ENCODE results near the gene XRCC3. TPM values are rescaled to one million over a fixed set of nuclear protein-coding genes. Genes with fewer than 3 reads are reported as not detected.

XRCC3 gene
- total and polyA plus RNA-seq, 10 of the 15 experiments (the other 5 are each of a cell fraction or from before 2014, with no cell fraction given), result 0.37 to 52.0 (median 26.8) TPM

DNA sequence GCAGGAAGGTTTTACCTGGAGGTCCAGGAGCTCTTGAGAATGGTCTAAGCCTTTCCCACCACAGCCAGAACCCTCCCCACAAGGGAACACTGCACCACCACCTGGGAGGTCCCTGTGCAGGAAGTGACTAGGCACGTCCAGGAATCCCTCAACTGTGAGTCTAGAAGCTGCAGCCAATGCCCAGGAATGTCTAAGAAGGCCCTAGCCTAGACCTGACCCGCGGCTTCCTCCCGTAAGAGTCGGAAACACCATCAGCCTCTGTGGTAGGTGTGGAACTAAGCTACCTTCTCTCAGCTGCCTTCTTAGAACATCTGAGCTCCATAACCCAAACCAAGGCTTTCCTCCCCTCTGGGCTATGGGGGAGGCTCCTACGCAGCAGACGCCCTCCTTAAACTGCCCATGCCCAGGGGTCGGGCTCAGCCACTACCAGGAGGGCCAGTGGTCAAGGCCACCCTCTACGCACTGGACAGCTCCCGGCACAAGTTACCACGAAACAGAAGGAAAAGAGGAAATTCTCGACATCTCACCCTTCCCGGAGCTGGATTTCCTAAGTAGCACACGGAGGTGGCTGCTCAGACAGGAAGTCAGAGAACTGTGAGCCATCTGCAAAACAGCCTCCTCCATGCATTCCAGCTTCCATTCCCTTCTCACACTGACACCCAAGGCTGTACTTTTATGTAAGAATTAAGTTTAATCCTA is 25.9 kb upstream of the XRCC3 start:
- FAIRE-seq (no peak), ATAC-seq (no peak), DNase-seq (ENCODE audit: low read depth, low spot score) (no peak)
- Histone ChIP-seq H3K27me3 (replicated peaks in 1 of 2; ENCODE audit: control insufficient read depth in 2 of 2, insufficient read depth in 2 of 2, low read length in 1 of 2) (no peaks in the 10 kb centered on the region), H2AFZ (ENCODE audit: control insufficient read depth, low read depth, low read length) (no peak overlapping the region), H3K4me3 (no peak overlapping the region), H3K27ac (ENCODE audit: control insufficient read depth, insufficient read depth) (no peak overlapping the region), H3K4me1 (ENCODE audit: control insufficient read depth, insufficient read depth, low read length) (no peaks in the 10 kb centered on the region), H4K20me1 (ENCODE audit: control insufficient read depth, insufficient read depth) (no peaks in the 10 kb centered on the region), H3K79me2 (ENCODE audit: control insufficient read depth, insufficient read depth, low read length) (no peaks in the 10 kb centered on the region), H3K9me3 (replicated peaks; ENCODE audit: control insufficient read depth, insufficient read depth, low read length) (no peaks in the 10 kb centered on the region), H3K36me3 (ENCODE audit: control insufficient read depth in 2 of 2, insufficient read depth in 2 of 2, low read length in 1 of 2) (no peaks in the 10 kb centered on the region; a peak in 2 of 4 replicates), H3K9ac (ENCODE audit: control insufficient read depth, insufficient read depth, low read length) (no peak overlapping the region), H3K4me2 (ENCODE audit: control insufficient read depth, insufficient read depth) (no peak overlapping the region)
- CTCF ChIA-PET, result no interaction called here
- intact Hi-C loops (cut with micrococcal nuclease; ENCODE audit: unreplicated experiment), result no loop called here
- POLR2A ChIA-PET, result no interaction called here
- in situ Hi-C loops (cut with MboI), result no loop called here
- no TSS peak for BruUV-seq (replicated peaks)
- 85% methylated on average over 14 of the region's 14 CpGs for WGBS (ENCODE audit: insufficient coverage, insufficient replicate concordance, low lambda C conversion rate, missing lambda C conversion rate)
- SMC1A ChIA-PET (ENCODE audit: uncharacterized antibody, unreplicated experiment), result interaction anchor here (0.8 kb wide), 2 partner anchors 13 to 23 kb away, joined by 3 to 4 read pairs; no protein-coding TSS in a partner anchor
- TF ChIP-seq, protein P1, sequence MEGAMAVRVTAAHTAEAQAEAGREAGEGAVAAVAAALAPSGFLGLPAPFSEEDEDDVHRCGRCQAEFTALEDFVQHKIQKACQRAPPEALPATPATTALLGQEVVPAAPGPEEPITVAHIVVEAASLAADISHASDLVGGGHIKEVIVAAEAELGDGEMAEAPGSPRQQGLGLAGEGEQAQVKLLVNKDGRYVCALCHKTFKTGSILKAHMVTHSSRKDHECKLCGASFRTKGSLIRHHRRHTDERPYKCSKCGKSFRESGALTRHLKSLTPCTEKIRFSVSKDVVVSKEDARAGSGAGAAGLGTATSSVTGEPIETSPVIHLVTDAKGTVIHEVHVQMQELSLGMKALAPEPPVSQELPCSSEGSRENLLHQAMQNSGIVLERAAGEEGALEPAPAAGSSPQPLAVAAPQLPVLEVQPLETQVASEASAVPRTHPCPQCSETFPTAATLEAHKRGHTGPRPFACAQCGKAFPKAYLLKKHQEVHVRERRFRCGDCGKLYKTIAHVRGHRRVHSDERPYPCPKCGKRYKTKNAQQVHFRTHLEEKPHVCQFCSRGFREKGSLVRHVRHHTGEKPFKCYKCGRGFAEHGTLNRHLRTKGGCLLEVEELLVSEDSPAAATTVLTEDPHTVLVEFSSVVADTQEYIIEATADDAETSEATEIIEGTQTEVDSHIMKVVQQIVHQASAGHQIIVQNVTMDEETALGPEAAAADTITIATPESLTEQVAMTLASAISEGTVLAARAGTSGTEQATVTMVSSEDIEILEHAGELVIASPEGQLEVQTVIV (IDR thresholded peaks at IDR 0.05; ENCODE audit: borderline replicate concordance, partially characterized antibody), result no peak
- TF ChIP-seq EP300 (IDR thresholded peaks at IDR 0.05; ENCODE audit: borderline replicate concordance in 1 of 2, control insufficient read depth in 1 of 2, low read depth in 2 of 2, low read length in 2 of 2) (no peak), SREBF2 (IDR thresholded peaks at IDR 0.05; ENCODE audit: low read length) (no peak), RBBP5 (conservative IDR thresholded peaks at IDR 0.05) (no peak)
- TF ChIP-seq, protein P2, sequence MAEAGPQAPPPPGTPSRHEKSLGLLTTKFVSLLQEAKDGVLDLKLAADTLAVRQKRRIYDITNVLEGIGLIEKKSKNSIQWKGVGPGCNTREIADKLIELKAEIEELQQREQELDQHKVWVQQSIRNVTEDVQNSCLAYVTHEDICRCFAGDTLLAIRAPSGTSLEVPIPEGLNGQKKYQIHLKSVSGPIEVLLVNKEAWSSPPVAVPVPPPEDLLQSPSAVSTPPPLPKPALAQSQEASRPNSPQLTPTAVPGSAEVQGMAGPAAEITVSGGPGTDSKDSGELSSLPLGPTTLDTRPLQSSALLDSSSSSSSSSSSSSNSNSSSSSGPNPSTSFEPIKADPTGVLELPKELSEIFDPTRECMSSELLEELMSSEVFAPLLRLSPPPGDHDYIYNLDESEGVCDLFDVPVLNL (IDR thresholded peaks at IDR 0.05; ENCODE audit: low read depth, low read length), result no peak
- TF ChIP-seq, protein P3, sequence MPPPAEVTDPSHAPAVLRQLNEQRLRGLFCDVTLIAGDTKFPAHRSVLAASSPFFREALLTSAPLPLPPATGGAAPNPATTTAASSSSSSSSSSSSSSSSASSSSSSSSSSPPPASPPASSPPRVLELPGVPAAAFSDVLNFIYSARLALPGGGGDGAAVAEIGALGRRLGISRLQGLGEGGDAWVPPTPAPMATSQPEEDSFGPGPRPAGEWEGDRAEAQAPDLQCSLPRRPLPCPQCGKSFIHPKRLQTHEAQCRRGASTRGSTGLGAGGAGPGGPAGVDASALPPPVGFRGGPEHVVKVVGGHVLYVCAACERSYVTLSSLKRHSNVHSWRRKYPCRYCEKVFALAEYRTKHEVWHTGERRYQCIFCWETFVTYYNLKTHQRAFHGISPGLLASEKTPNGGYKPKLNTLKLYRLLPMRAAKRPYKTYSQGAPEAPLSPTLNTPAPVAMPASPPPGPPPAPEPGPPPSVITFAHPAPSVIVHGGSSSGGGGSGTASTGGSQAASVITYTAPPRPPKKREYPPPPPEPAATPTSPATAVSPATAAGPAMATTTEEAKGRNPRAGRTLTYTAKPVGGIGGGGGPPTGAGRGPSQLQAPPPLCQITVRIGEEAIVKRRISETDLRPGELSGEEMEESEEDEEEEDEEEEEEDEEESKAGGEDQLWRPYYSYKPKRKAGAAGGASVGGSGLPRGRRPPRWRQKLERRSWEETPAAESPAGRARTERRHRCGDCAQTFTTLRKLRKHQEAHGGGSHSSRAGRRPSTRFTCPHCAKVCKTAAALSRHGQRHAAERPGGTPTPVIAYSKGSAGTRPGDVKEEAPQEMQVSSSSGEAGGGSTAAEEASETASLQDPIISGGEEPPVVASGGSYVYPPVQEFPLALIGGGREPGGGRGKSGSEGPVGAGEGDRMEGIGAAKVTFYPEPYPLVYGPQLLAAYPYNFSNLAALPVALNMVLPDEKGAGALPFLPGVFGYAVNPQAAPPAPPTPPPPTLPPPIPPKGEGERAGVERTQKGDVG (CRISPR knock-in tag; IDR thresholded peaks at IDR 0.05), result no peak
- TF ChIP-seq, protein P4, sequence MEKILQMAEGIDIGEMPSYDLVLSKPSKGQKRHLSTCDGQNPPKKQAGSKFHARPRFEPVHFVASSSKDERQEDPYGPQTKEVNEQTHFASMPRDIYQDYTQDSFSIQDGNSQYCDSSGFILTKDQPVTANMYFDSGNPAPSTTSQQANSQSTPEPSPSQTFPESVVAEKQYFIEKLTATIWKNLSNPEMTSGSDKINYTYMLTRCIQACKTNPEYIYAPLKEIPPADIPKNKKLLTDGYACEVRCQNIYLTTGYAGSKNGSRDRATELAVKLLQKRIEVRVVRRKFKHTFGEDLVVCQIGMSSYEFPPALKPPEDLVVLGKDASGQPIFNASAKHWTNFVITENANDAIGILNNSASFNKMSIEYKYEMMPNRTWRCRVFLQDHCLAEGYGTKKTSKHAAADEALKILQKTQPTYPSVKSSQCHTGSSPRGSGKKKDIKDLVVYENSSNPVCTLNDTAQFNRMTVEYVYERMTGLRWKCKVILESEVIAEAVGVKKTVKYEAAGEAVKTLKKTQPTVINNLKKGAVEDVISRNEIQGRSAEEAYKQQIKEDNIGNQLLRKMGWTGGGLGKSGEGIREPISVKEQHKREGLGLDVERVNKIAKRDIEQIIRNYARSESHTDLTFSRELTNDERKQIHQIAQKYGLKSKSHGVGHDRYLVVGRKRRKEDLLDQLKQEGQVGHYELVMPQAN (conservative IDR thresholded peaks at IDR 0.05), result no peak
- RAD21 ChIA-PET (ENCODE audit: unreplicated experiment), result interaction anchor here (1.7 kb wide), 1 partner anchor 222 kb away, joined by 4 read pairs; no protein-coding TSS in a partner anchor
